ENCODE measurements around the gene QRSL1.
"Not testable (repeated sequence)": the region's sequence is repeated elsewhere in the genome, so short reads cannot be mapped to it uniquely, and the experiment has no call there.

The QRSL1 gene

DNA sequence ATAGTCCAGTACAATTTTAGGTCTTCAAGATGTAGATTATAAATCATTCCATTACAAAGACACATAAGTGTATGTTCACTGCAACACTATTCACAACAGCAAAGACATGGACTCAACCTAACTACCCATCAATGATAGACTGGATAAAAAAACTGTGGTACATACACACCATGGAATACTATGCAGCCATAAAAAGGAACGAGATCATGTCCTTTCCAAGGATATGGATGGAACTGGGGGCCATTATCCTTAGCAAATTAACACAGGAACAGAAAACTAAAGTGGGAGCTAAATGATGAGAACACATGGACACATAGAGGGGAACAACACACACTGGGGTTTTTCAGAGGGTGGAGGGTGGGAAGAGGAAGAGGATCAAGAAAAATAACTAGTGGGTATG lies 6.3 kb upstream of the QRSL1 start:
- DNase-seq (ENCODE audit: low read depth in 2 of 2): no peak

DNA sequence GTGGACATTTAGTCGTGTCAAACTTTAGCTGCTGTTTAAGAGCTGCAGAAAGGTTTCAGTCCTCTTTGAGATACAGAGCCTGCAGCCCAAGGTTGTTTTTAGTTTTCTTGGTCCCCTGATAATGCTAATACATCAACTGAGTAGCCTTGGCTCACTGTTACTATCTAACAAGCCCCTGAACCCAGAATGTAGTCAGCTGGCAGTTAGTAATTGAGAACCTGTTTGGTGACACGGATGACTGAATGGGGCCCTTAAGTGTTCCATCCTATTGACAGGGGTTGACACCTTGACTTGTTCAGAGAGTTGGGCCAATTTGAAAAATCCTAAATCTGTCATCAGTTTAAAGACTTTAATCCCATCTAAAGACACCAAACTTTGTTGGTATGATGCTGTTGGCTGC lies 2.9 kb upstream of the QRSL1 start:
- no peak for DNase-seq (ENCODE audit: low read depth in 2 of 2)

GRCh38 chr6:106627760-106628159 lies 1.6 kb upstream of the QRSL1 start:
- not testable (repeated sequence) for DNase-seq (ENCODE audit: low read depth in 2 of 2)

GRCh38 chr6:106628658-106629102 lies 698 bp upstream of the QRSL1 start:
- no peak for DNase-seq (ENCODE audit: low read depth in 2 of 2)

DNA sequence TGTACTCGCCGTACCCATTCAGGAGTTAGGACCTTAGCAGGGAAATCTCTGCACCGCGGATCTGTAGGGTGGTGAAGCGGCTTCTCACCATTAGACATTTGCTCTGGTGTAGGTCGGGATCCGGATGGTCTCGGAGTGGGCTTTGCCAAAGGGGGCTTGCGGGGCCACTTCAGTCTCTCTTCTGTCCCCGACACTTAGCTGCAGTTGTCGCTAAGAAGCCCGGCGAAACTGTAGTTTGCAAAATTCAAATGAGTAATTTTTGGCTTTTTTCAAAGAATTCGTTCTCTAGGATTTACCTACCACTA lies 433 bp downstream of the QRSL1 start:
- DNase-seq (ENCODE audit: low read depth in 2 of 2): no peak

DNA sequence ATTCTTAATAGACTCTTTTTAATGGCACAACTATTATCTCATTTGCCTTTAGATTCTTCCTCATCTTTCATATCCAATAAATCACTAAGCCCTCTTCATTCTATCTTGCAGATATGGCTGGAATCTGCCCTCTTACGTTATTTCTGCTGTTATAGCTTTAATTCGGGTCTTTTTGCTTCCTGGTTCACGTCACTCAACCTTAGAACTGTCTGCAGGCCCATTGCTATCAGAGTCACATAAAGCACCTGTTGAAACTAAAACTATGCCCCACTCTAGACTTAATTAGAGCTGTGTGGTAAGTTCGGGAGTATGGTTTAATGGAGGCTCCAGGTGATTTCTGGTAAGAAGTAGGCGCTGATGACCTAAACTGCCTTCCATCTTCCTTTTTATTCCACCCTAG lies 988 bp downstream of the QRSL1 start:
- no peak for DNase-seq (ENCODE audit: low read depth in 2 of 2)

- no peak for DNase-seq (ENCODE audit: low read depth in 2 of 2)
These were observed 2.0 kb downstream of the QRSL1 start for GRCh38 chr6:106631346-106631745.

DNA sequence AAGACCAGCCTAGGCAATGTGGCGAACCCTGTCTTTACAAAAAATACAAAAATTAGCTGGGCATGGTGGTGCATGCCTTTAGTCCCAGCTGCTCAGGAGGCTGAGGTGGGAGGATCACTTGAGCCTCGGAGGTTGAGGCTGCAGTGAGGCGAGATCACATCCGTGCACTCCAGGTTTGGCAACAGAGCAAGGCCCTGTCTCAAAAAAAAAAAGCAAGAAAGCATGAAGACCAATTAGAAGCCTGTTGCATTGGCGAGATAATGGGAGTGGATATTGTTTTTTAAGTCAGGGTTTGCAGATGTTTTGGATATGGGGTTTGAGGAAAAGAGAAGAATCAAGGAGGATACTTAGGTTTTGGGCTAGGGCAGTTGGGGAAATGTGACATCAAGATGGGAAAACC lies 5.2 kb downstream of the QRSL1 start:
- DNase-seq (ENCODE audit: low read depth in 2 of 2): no peak

- DNase-seq (ENCODE audit: low read depth in 2 of 2): no peak
These were observed 7.8 kb downstream of the QRSL1 start for GRCh38 chr6:106637051-106637716.

- DNase-seq (ENCODE audit: low read depth in 2 of 2): no peak
These were observed 8.5 kb downstream of the QRSL1 start for GRCh38 chr6:106637717-106638341.

- DNase-seq (ENCODE audit: low read depth in 2 of 2): no peak
These were observed 10.4 kb downstream of the QRSL1 start for GRCh38 chr6:106639812-106640211.

GRCh38 chr6:106642476-106642875 lies 13.1 kb downstream of the QRSL1 start:
- DNase-seq (ENCODE audit: low read depth in 2 of 2): no peak

DNA sequence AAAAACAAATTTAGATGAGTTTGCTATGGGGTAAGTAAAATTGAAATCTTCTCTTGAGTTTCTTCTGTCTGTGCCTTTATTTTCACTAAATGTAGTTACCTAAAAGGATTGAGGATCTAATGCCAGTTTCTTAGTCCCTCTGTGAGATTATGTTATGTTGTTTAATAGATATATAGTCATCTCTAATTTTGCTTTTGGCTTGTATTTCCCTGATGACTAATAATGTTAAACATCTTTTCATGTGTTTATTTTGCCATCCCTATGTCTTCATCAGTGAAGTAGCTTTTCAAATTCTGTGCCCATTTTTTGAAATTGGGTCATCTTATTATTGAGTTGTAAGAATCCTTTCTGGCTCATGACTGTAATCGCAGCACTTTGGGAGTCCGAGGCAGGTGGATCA lies 13.7 kb downstream of the QRSL1 start:
- no peak for DNase-seq (ENCODE audit: low read depth in 2 of 2)

DNA sequence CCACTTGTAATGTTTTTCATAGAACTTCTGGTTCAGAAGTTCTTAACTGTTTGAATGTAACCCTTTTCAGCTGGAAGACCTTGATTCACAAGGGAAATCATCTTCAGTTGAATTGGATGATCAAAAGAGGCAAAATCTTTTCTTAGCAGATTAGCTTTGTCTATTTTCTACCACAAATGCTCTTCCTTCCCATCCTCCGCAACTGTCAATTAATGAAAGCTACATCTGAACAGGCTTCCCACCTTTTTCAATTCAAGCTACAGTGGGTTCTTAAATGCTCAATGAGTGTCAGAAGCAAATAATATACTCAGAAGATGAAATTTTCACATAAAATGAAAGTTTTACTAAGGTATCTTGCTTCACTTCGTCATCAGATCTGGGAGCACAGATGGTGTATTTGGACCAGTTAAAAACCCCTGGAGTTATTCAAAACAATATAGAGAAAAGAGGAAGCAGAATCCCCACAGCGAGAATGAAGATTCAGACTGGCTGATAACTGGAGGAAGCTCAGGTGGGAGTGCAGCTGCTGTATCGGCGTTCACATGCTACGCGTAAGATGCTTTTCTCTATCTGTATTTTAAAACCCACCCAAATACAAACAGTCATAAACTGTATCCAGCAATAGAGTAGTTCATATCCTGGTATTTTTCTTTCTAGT lies 19.4 kb downstream of the QRSL1 start:
- no peak for DNase-seq (ENCODE audit: low read depth in 2 of 2)

- DNase-seq (ENCODE audit: low read depth in 2 of 2): no peak
These were observed 29.1 kb downstream of the QRSL1 start for GRCh38 chr6:106658469-106658868.

DNA sequence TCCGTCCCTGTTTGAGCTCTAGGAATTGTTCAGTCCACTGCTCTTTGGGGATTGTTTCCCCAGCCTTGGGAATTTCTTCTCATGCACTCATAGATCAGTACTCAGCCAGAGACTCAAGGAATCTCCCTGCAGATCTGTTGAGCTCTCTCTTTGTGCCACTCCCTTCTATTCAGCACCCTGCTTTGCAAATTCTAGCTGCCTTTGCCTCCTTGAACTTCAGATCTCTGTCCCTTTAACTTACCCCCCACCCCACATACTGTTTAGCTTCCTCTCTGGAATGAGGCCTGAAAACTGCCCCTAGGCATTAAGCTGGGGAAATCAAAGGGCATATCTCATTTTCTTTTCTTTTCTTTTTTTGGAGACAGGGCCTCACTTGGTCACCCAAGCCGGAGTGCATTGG lies 30.5 kb downstream of the QRSL1 start:
- DNase-seq (ENCODE audit: low read depth in 2 of 2): no peak

- DNase-seq (ENCODE audit: low read depth in 2 of 2): no peak
These were observed 33.1 kb downstream of the QRSL1 start for GRCh38 chr6:106662458-106662857.

DNA sequence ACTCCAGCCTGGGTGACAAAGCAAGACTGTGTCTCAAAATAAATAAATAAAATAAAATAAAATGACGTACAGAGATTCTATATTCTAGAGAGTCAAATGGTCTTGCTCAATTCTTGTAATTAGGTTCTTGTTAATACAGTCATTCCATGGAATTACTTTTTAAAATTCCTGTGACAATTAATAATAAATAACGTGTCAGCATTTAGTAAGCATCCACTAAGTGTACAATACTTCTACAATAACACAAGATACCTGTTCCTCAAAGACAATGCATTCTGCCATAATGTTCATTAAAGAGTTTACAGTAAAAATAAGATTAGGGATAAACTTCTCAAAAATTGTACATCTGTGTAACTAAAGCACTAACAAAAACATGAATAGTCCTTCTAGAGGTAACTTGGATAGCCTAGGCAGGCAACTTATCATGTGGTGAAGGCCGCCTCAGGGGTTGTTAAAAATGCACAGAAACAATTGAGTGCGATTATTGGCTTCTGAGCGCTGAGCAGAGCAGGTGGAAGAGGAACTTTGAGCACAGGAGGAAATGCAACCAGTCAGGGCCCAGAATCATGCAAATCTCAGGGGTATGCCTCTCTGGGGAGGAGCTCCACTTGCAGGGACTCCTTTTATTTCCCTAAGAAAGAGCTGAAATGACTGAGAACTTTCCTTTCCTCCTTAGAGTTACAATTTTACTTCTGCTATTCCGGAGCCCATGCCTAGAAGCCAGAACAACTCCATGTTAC lies 37.1 kb downstream of the QRSL1 start:
- DNase-seq (ENCODE audit: low read depth in 2 of 2): no peak

DNA sequence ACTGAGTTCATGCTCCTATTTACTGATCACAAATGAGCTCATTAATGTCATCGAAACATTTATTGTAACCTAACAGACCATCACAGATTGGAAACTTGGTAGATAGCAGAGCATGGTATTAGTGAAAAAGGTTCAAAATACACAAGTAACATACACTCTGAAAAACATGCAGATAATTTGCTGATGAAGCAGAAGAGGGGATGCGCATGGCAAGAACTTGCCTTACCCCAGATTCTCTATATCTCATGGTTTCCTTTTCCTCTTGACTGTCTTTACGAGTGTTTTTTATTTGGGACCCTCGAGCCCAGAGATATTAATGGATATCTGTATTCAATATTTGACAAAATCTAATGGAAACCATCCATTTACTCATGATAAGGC lies 37.6 kb downstream of the QRSL1 start:
- DNase-seq (ENCODE audit: low read depth in 2 of 2): no peak

DNA sequence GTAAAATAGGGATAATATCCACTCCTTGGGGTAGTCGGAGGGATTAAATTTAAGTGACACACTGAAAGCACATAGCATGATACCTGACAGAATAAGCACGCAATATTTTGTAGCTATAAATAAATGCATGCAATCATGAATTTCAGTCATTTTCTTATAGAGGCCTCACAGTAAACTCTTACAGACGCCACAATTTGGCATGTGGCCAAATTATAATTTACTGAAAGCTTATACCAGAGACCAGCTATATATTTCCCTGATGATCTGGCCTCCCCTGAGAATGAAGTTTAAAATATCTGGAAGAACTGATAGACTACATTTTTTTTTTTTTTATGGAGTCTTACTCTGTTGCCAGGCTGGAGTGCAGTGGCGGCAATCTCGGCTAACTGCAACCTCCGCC lies 40.9 kb downstream of the QRSL1 start:
- no peak for DNase-seq (ENCODE audit: low read depth in 2 of 2)

GRCh38 chr6:106671651-106672050 lies 42.3 kb downstream of the QRSL1 start:
- DNase-seq (ENCODE audit: low read depth in 2 of 2): no peak

- no peak for DNase-seq (ENCODE audit: low read depth in 2 of 2)
These were observed 45.3 kb downstream of the QRSL1 start for GRCh38 chr6:106674541-106675229.

All from fibroblast of skin of left quadriceps (primary cell).